Ascending aorta (tissue), 2 donors: Measurements from ENCODE around the gene FAM124A. TPM values are rescaled to one million over a fixed set of nuclear protein-coding genes. Genes with fewer than 3 reads are reported as not detected.

Experiments
- DNase-seq, 2 donors: peaks; one replicate each; pipeline ENCODE4 v3.0.0-alpha.2; 2019; ENCODE audit warnings: low spot score in 2 of 2
- H3K27ac ChIP-seq, 2 donors: fragments of 200-600 bp; sonication (generic); one replicate each; pipeline ENCODE4 v1.5.1; 2016 to 2017; ENCODE audit warnings: mild to moderate bottlenecking in 1 of 2
- H3K27me3 ChIP-seq: fragments of 200-600 bp; sonication (generic); one replicate; pipeline ENCODE4 v1.5.1; 2017
- H3K36me3 ChIP-seq, 2 donors: fragments of 200-600 bp; sonication (generic); one replicate each; pipeline ENCODE4 v1.5.1; 2016
- H3K4me1 ChIP-seq, 2 donors: fragments of 200-600 bp; sonication (generic); one replicate each; pipeline ENCODE4 v1.5.1; 2016 to 2017; ENCODE audit warnings: mild to moderate bottlenecking in 1 of 2
- H3K4me3 ChIP-seq, 2 donors: fragments of 200-600 bp; sonication (generic); one replicate each; pipeline ENCODE4 v1.5.1; 2016 to 2017; ENCODE audit warnings: mild to moderate bottlenecking in 1 of 2
- H3K9me3 ChIP-seq, 2 donors: fragments of 200-600 bp; sonication (generic); one replicate each; pipeline ENCODE4 v1.5.1; 2016
- intact Hi-C: fragments of 100-400 bp; cut with DNase I; formaldehyde crosslinking; loops from one replicate; pipeline ENCODE4 v1.15.1; 2023
- total RNA-seq: library from RNA; depleted of rRNA; stranded (reverse); fragments of >200 nt; gene quantifications from one replicate; pipeline ENCODE4 v1.1.0, GENCODE V29; 2016
- TF ChIP-seq, protein P1 (sequence below), 3 experiments: fragments of 200-600 bp in 2 of 3; fragments of 450-650 bp in 1 of 3; sonication (generic) in 2 of 3; IDR thresholded peaks; one replicate each; pipeline ENCODE4 v1.5.1; 2016 to 2019; ENCODE audit warnings: antibody characterized with exemption in 3 of 3, mild to moderate bottlenecking in 1 of 3, moderate library complexity in 1 of 3

The FAM124A gene
- total RNA-seq, 1 donor from 2014 or later, result 22.4 TPM

DNA sequence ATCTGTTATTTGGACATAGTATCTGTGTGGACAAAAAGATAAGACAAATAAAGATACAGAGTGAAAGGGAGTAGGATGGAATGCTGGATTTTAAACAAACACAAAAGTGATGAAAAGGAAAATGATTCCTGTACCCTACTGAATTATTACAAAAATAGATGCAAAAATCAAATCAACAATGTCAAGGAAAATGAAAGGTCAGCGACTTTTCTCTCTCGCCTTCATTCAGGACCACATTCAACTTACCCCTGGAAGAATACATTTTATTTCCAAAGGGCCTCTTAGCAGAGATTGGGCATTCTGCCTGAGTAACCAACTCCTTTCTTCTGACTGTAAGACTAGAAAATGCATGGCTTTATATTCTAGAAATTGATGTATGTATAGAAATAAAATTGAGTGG, 28.8 kb upstream of the FAM124A start:
- no peaks in the 10 kb centered on the region for H3K4me1 ChIP-seq
- TF ChIP-seq, protein P1, sequence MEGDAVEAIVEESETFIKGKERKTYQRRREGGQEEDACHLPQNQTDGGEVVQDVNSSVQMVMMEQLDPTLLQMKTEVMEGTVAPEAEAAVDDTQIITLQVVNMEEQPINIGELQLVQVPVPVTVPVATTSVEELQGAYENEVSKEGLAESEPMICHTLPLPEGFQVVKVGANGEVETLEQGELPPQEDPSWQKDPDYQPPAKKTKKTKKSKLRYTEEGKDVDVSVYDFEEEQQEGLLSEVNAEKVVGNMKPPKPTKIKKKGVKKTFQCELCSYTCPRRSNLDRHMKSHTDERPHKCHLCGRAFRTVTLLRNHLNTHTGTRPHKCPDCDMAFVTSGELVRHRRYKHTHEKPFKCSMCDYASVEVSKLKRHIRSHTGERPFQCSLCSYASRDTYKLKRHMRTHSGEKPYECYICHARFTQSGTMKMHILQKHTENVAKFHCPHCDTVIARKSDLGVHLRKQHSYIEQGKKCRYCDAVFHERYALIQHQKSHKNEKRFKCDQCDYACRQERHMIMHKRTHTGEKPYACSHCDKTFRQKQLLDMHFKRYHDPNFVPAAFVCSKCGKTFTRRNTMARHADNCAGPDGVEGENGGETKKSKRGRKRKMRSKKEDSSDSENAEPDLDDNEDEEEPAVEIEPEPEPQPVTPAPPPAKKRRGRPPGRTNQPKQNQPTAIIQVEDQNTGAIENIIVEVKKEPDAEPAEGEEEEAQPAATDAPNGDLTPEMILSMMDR (IDR thresholded peaks at IDR 0.05), result no peak

DNA sequence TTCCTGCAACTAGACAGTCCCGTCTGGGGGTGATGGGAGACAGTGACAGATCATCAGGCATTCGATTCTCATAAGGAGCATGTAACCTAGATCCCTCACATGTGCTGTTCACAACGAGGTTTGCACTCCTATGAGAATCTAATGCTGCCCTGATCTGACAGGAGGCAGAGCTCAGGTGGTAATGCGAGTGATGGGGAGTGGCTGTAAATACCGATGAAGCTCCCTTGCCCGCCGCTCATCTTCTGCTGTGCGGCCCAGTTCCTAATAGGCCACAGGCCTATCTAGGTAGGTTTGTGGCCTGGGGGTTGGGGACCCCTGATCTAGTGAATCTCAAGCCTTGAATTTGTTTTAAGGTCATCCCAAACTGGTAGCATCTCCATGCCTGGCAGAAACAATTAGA, 27.3 kb upstream of the FAM124A start:
- no peaks in the 10 kb centered on the region for H3K9me3 ChIP-seq
- H3K27me3 ChIP-seq, result no peaks in the 10 kb centered on the region
- no peaks in the 10 kb centered on the region for H3K36me3 ChIP-seq
- H3K27ac ChIP-seq, result no peak overlapping the region
- H3K4me3 ChIP-seq, result no peak overlapping the region
- intact Hi-C loops, result no loop called here
- no peaks in the 10 kb centered on the region for H3K4me1 ChIP-seq
- TF ChIP-seq, protein P1 (IDR thresholded peaks at IDR 0.05), result no peak
- DNase-seq, result no peak

More for the DNA sequence above, 28.8 kb upstream of the FAM124A start:
- Histone ChIP-seq H3K27me3 (no peaks in the 10 kb centered on the region), H3K4me3 (no peak overlapping the region), H3K36me3 (no peaks in the 10 kb centered on the region), H3K27ac (no peak overlapping the region), H3K9me3 (no peaks in the 10 kb centered on the region)
- intact Hi-C loops, result no loop called here
- no peak for DNase-seq

DNA sequence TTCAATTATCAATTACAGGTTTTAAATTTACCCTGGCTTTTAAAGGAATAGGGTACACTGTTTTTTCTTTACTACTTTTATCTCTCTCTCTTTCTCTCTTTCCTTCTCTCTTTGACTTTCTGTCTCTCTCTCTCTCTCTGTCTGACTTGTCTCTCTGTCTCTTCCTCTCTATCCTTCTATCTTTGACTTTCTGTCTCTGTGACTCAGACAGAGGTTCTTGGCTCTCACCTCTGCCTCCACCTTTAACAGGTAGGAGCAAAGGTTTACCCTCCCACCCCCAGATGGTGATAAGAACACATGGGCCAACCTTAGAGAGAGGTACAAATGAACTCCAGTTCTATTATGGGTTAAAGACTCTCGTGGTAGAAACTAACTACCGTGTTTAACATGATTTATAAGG, 20.3 kb upstream of the FAM124A start:
- intact Hi-C loops, result no loop called here
- no peak for DNase-seq
- H3K27me3 ChIP-seq, result no peaks in the 10 kb centered on the region
- H3K4me1 ChIP-seq, result no peaks in the 10 kb centered on the region
- H3K4me3 ChIP-seq, result no peak overlapping the region
- TF ChIP-seq, protein P1 (IDR thresholded peaks at IDR 0.05), result no peak
- no peaks in the 10 kb centered on the region for H3K36me3 ChIP-seq
- H3K9me3 ChIP-seq, result no peaks in the 10 kb centered on the region
- no peak overlapping the region for H3K27ac ChIP-seq

DNA sequence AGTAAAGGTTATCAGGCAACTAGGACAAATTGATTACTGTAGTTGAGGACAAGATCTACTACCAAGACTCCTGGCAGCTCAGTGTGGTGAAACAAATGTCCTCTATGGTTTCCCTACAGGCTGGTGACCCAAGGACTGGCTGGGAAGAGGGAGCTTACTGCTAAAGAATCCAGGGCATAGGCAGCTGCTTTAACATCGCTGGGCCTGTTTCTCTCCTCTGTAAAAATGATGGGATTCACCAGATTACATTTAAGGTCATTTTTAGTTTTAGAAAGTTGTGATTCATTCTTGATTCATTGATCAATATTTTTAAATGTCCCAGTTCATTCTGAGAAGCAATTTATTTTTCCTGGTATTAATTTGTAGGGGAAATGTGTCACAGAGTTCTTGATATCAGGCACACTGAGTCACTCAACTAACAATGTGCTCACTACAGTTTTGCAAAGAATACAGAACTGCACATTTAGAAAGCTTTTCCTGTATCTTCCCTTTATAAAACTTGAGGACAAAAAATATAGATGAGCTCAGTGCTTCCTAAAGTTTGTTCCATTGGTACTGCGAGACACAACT, 19.6 kb upstream of the FAM124A start:
- no peaks in the 10 kb centered on the region for H3K27me3 ChIP-seq
- H3K36me3 ChIP-seq, result no peaks in the 10 kb centered on the region
- H3K27ac ChIP-seq, result no peak overlapping the region
- H3K4me3 ChIP-seq, result no peak overlapping the region
- intact Hi-C loops, result no loop called here
- DNase-seq, result no peak
- TF ChIP-seq, protein P1 (IDR thresholded peaks at IDR 0.05), result no peak
- H3K4me1 ChIP-seq, result no peaks in the 10 kb centered on the region
- H3K9me3 ChIP-seq, result no peaks in the 10 kb centered on the region

DNA sequence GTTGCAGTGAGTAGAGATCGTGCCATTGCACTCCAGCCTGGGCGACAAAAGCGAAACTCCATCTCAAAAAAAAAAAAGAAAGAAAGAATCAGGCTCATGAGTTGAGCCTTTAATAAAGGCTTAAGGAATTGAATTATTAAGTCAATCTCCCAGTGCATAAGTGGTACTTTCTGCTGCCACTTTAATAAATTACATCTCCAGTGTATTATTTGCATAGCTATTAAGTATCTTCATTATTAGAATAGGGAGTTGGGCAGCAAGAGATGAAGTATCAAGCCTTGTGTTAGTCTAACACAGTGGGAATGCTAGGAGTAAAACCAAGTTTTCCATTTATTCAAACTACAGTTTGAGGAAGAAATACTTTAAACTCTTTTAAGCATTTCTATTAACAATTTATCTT, 15.6 kb upstream of the FAM124A start:
- no peaks in the 10 kb centered on the region for H3K27me3 ChIP-seq
- DNase-seq, result no peak
- no peaks in the 10 kb centered on the region for H3K36me3 ChIP-seq
- no peak overlapping the region for H3K27ac ChIP-seq
- H3K4me3 ChIP-seq, result no peak overlapping the region
- H3K4me1 ChIP-seq, result no peaks in the 10 kb centered on the region
- intact Hi-C loops, result no loop called here
- TF ChIP-seq, protein P1 (IDR thresholded peaks at IDR 0.05), result no peak
- H3K9me3 ChIP-seq, result no peaks in the 10 kb centered on the region

DNA sequence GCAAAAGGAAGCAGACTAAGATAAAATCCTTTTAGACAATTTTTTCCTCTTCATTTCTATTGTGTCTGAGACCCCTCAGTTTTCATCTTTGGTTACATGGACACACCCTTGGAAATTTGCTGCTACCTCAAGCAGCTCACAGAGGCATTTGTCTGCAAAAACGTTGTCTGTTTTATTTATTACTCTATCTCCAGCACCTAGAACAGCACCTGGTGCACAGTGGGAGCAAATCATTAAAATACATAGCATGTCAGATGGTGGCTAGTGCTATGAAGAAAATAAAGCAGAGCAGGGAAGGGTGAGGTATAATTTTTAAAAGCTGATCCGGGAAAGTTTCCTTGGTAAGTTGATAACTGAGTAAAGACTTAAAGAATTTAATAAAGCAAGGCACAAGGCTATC, 14.3 kb upstream of the FAM124A start:
- Histone ChIP-seq H3K27ac (no peak overlapping the region), H3K4me3 (no peak overlapping the region), H3K36me3 (no peaks in the 10 kb centered on the region), H3K4me1 (no peaks in the 10 kb centered on the region), H3K27me3 (no peaks in the 10 kb centered on the region), H3K9me3 (no peaks in the 10 kb centered on the region)
- intact Hi-C loops, result no loop called here
- TF ChIP-seq, protein P1 (IDR thresholded peaks at IDR 0.05), result no peak
- DNase-seq, result no peak
